Lower leg skin (tissue), 3 donors: Measurements from ENCODE around the gene TGIF2LX.
"Not testable (repeated sequence)": the region's sequence is repeated elsewhere in the genome, so short reads cannot be mapped to it uniquely, and the experiment has no call there.

Experiments used
- POLR2A ChIP-seq, 2 donors: fragments of 450-650 bp; IDR thresholded peaks; one replicate each; pipeline ENCODE4 v1.6.1; 2016 to 2017; ENCODE audit warnings: antibody characterized with exemption in 2 of 2, mild to moderate bottlenecking in 1 of 2, moderate library complexity in 1 of 2
- TF ChIP-seq, protein P1 (sequence below), 3 donors: fragments of 450-650 bp; IDR thresholded peaks; one replicate each; pipeline ENCODE4 v1.5.1; 2016; ENCODE audit warnings: antibody characterized with exemption in 3 of 3, mild to moderate bottlenecking in 3 of 3, moderate library complexity in 2 of 3

DNA sequence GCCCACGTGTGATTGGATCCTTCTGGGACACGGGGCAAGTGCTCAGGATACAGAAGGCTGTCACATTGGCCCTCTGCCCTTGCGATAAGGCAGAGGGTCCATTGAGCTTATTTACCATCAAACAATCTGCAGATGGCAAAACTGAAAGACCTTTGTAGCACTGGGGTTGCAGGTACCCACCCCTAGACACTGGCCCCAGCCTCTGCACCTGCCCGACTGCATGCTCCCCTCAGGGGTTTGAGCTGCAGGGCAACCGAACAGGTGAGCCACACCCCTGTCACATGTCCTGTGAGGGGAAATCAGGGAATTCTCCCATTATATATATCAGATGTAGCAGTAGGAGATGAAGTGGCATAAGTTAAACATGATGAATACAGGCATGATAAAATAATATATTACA lies 21.4 kb downstream of the TGIF2LX start:
- TF ChIP-seq, protein P1, sequence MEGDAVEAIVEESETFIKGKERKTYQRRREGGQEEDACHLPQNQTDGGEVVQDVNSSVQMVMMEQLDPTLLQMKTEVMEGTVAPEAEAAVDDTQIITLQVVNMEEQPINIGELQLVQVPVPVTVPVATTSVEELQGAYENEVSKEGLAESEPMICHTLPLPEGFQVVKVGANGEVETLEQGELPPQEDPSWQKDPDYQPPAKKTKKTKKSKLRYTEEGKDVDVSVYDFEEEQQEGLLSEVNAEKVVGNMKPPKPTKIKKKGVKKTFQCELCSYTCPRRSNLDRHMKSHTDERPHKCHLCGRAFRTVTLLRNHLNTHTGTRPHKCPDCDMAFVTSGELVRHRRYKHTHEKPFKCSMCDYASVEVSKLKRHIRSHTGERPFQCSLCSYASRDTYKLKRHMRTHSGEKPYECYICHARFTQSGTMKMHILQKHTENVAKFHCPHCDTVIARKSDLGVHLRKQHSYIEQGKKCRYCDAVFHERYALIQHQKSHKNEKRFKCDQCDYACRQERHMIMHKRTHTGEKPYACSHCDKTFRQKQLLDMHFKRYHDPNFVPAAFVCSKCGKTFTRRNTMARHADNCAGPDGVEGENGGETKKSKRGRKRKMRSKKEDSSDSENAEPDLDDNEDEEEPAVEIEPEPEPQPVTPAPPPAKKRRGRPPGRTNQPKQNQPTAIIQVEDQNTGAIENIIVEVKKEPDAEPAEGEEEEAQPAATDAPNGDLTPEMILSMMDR (IDR thresholded peaks at IDR 0.05): not testable (repeated sequence)
- TF ChIP-seq POLR2A (IDR thresholded peaks at IDR 0.05): not testable (repeated sequence)
